H1 (cell line): ENCODE results near the gene MDFI. TPM values are rescaled to one million over a fixed set of nuclear protein-coding genes. Genes with fewer than 3 reads are reported as not detected.

Experiments
- EZH2 ChIP-seq: fragments of 200-600 bp; sonication (generic); IDR thresholded peaks from 2 replicates; pipeline ENCODE4 v1.7.1; 2012; ENCODE audit warnings: low read depth, mild to moderate bottlenecking, moderate library complexity, low read length, inconsistent platforms; ENCODE audit not compliant: severe bottlenecking
- SIX5 ChIP-seq: IDR thresholded peaks from 2 replicates; pipeline ENCODE4 v1.6.1; 2011; ENCODE audit warnings: mild to moderate bottlenecking, low read depth, low read length
- polyA plus RNA-seq, 7 experiments: library from polyadenylated mRNA; depleted of rRNA in 3 of 7; stranded (reverse) in 5 of 7; unstranded in 2 of 7; fragments of >200 nt in 5 of 7; fragments of 200-250 nt in 2 of 7; gene quantifications; 1 replicate in 5 of 7; 2 replicates in 1 of 7; 4 replicates in 1 of 7; pipeline versions ENCODE4 v1.2.1 to v1.2.3, GENCODE V29; 2011 to 2013; ENCODE audit warnings: missing spikeins in 2 of 7, mixed read lengths in 2 of 7
- total RNA-seq: library from RNA; stranded (reverse); fragmentation: NEBNext Ultra II Directional; extraction: Animal tissue kit (Norgen Biotek cat#: 25700); gene quantifications from 2 replicates; pipeline ENCODE4 v1.2.1, GENCODE V29; 2021

Gene MDFI
- total and polyA plus RNA-seq, 2 of the 8 experiments (the other 6 are each of a cell fraction or from before 2014, with no cell fraction given): 41.0 to 65.6 TPM

GRCh38 chr6:41641352-41641925 lies 3.2 kb downstream of the MDFI start (continued):
- TF ChIP-seq EZH2 (no peak), SIX5 (no peak)
- TF ChIP-seq, all 59 proteins: peak for 0
